ENCODE measurements around the gene TMEM40. TPM values are rescaled to one million over a fixed set of nuclear protein-coding genes. Genes with fewer than 3 reads are reported as not detected.

The TMEM40 gene
- total and polyA plus RNA-seq, 7 donors = 0.30 to 4.4 (median 0.59) TPM

DNA sequence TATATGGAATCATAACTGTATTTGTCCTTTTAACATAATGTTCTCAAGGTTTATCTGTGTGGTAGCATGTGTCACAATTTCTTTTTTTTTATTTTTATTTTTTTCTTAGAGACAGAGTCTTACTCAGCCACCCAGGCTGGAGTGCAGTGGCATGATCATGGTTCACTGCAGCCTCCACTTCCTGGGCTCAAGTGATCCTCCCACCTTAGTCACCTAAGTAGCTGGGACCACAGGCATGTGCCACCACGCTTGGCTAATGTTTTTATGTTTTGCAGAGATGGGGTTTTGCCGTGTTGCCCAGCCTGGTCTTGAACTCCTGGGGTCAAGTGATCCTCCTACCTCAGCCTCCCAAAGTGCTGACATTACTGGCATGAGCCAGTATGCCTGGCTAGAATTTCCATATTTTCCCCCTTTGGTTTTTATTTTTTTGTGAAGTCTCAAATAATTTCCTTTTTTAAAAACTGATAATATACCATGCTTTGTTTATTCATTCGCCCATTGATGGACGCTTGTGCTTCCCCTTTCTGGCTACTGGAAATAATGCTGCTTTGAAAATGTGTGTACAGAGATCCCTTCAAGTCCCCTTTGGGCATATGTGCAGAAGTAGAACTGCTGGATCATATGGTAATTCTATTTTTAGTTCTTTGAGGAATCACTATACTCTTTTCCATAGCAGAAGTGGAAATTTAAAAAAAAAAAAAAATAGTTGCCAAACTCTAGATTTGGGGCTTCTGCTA is 28.4 kb downstream of the TMEM40 start:
- TF ChIP-seq, protein P1, sequence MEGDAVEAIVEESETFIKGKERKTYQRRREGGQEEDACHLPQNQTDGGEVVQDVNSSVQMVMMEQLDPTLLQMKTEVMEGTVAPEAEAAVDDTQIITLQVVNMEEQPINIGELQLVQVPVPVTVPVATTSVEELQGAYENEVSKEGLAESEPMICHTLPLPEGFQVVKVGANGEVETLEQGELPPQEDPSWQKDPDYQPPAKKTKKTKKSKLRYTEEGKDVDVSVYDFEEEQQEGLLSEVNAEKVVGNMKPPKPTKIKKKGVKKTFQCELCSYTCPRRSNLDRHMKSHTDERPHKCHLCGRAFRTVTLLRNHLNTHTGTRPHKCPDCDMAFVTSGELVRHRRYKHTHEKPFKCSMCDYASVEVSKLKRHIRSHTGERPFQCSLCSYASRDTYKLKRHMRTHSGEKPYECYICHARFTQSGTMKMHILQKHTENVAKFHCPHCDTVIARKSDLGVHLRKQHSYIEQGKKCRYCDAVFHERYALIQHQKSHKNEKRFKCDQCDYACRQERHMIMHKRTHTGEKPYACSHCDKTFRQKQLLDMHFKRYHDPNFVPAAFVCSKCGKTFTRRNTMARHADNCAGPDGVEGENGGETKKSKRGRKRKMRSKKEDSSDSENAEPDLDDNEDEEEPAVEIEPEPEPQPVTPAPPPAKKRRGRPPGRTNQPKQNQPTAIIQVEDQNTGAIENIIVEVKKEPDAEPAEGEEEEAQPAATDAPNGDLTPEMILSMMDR (IDR thresholded peaks at IDR 0.05) = no peak
- H3K4me3 ChIP-seq = no peak overlapping the region
- WGBS, 3 donors = 73 to 84% (median 77%) methylated on average over 4 of the region's 4 CpGs
- peak overlapping the region; percentile 88 for H3K27ac ChIP-seq
- DNase-seq (no peak), ATAC-seq (no peak)
- H3K4me1 ChIP-seq = peaks cover 22% of the 10 kb centered on the region
- H3K36me3 ChIP-seq (ENCODE audit: insufficient read depth in 1 of 2, low read depth in 1 of 2) = no peaks in the 10 kb centered on the region
- intact Hi-C loops (cut with DNase I) = no loop called here
- H3K27me3 ChIP-seq (ENCODE audit: insufficient read depth in 3 of 3, low read length in 2 of 3) = no peaks in the 10 kb centered on the region
- no peaks in the 10 kb centered on the region for H3K9me3 ChIP-seq

DNA sequence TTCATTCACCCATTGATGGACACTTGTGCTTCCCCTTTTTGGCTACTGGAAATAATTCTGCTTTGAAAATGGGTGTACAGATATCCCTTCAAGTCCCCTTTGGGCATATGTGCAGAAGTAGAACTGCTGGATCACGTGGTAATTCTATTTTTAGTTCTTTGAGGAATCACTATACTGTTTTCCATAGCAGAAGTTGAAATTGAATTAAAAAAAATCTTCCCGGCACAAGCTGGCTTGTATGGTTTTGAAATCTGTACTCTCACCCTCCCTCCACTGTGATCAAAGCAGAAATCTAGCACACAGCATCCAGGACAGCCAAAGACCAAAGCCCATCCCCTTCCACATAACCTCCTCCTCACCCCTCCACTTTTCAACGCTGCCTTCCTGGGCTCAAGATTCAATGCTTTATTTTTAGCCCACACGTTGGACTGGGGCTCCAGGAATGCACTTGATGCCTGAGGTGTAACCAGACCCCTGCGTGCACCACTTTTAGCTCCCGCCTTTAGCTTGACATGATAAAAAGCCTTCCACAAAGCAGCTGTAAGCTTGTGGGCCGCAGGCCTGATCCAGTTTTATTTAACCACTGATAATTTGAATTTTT is 29.9 kb downstream of the TMEM40 start:
- DNase-seq (peak; percentile 47 to 78), ATAC-seq (peak; percentile 95 to 98 (median 96))
- Histone ChIP-seq H3K27ac (peak overlapping the region; percentile 88), H3K9me3 (no peaks in the 10 kb centered on the region), H3K36me3 (ENCODE audit: insufficient read depth in 1 of 2, low read depth in 1 of 2) (no peaks in the 10 kb centered on the region), H3K4me3 (peak overlapping the region; percentile 3), H3K27me3 (ENCODE audit: insufficient read depth in 3 of 3, low read length in 2 of 3) (no peaks in the 10 kb centered on the region), H3K4me1 (peaks cover 22% of the 10 kb centered on the region)
- 10 to 24% (median 16%) methylated on average over 7 of the region's 7 CpGs for WGBS, 3 donors
- intact Hi-C loops (cut with DNase I) = loop anchor here in 1 of 2 donors (2.0 kb wide), 2 partner anchors 64 to 70 kb away; partner anchors contain the start of gene RAF1
- TF ChIP-seq, protein P1 (IDR thresholded peaks at IDR 0.05) = no peak

DNA sequence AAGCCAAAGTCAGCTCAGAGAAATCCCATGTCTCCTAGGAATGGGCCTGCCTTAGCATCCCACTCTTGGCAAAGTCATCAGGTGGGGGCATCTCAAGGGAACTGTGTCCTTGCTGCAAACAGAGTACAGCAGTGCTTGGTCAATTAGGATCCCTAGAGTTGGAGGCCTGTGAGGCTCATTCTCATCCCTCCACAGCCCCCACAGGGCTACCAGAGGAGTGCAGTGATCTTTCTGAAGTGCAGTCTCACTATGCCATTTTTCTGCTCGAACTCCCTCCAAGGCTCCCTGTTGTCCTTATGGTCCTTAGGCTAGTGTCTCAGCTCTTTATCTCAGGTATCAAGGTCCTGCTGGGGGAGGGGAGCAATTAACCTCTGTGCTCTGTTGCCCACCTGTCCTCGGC is 31.1 kb downstream of the TMEM40 start:
- H3K4me1 ChIP-seq = peaks cover 22% of the 10 kb centered on the region
- no peak overlapping the region for H3K4me3 ChIP-seq
- ATAC-seq = no peak
- no peak for DNase-seq
- WGBS, 3 donors = 87 to 97% (median 94%) methylated on average over 2 of the region's 2 CpGs
- TF ChIP-seq, protein P1 (IDR thresholded peaks at IDR 0.05) = no peak
- H3K27me3 ChIP-seq (ENCODE audit: insufficient read depth in 3 of 3, low read length in 2 of 3) = no peaks in the 10 kb centered on the region
- no peaks in the 10 kb centered on the region for H3K9me3 ChIP-seq
- intact Hi-C loops (cut with DNase I) = loop anchor here in 1 of 2 donors (2.0 kb wide), 2 partner anchors 63 to 71 kb away; partner anchors contain the start of gene RAF1
- H3K36me3 ChIP-seq (ENCODE audit: insufficient read depth in 1 of 2, low read depth in 1 of 2) = no peaks in the 10 kb centered on the region
- peak overlapping the region; percentile 88 for H3K27ac ChIP-seq

DNA sequence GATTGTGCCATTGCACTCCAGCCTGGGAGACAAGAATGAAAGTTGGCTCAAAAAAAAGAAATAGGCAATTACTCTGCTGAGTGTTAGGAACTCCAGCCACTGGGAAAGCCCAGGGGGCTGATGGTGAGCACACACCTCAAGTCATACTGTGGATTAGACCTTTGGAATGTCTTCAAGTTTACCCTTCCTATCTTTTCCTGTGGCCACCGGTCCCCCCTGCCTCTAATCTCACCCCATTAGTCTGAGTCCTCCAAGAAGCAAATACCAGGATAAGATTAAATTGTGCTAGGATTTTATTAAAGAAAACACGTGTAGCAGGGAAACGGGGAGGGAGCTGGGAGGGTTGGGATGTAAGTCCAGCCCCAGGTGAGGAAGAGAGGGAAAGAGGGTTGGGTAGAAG is 31.6 kb downstream of the TMEM40 start:
- intact Hi-C loops (cut with DNase I) = no loop called here
- TF ChIP-seq, protein P1 (IDR thresholded peaks at IDR 0.05) = no peak
- Histone ChIP-seq H3K4me3 (no peak overlapping the region), H3K9me3 (no peaks in the 10 kb centered on the region), H3K36me3 (ENCODE audit: insufficient read depth in 1 of 2, low read depth in 1 of 2) (no peaks in the 10 kb centered on the region), H3K4me1 (peaks cover 22% of the 10 kb centered on the region), H3K27me3 (ENCODE audit: insufficient read depth in 3 of 3, low read length in 2 of 3) (no peaks in the 10 kb centered on the region), H3K27ac (peak overlapping the region; percentile 88)
- DNase-seq (no peak), ATAC-seq (no peak)
- WGBS, 3 donors = 71 to 74% (median 73%) methylated on average over 3 of the region's 3 CpGs
